CD4-positive, alpha-beta T cell treated with Interleukin-10 for 1 hour (primary cell): ENCODE data around the gene SLC23A1.
"Not testable (repeated sequence)": the region's sequence is repeated elsewhere in the genome, so short reads cannot be mapped to it uniquely, and the experiment has no call there.

ENCODE experiments used
- DNase-seq: peaks from one replicate; pipeline ENCODE4 v3.0.0-alpha.2; 2020

Gene SLC23A1

DNA sequence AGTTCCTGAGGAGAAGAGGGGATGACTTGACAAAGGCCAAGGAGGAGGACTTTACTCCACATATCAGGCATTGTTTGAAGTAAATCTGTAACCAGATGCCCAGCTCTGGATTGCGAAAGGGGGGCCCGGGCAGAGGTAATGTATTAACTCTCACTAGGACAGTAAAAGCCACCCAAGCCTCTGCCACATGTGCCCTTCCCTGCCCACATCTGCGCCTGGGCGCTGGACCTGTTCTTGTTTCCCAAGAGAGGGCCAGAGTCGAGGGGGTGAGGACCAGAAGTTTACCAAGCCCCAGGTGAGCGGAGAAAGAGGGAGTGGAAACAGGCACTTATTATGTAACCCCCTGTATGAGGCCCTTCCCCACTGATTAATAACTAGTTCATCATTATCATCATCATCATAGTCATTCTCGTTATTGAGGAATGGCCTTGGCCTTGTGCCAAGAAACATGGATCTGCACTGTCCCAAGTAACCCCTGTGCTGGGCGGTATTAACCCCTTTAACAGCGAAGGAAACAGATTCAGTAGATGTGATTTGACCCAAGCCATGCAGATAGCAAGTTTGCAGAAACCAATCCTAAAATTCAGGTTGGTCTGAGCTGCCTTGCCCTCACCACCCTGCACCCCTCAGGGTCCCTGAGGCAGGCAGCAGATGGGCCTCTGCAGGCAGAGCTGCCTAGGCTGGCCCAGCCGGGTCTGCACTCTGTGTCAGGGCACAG is at the start of gene SLC23A1:
SLC23A1 (minus strand) TSS at position 23 of the 718 bp plus-strand sequence. CDS start 44 bp downstream, outside the sequence.
- no peak for DNase-seq

- DNase-seq, result no peak
Observed at GRCh38 chr5:139431706-139432105, 48.6 kb upstream of the SLC23A1 start.

DNA sequence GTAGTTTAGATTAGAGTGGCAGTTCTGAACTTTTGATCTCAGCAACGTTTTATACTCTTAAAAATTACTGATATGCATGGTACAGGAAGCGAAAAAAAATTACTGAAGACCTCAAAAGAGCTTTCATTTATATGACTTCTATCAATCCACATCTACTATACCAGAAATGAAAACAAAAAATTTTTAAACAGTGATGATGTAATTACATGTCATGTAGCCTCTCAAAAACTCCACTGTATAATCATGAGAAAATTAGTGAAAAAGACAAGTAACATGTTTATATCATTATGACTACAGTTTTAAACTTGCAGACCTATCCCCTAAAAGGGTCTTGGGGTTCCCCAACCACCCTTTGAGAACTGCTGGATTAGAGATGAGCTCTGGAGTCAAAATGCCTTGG is 46.9 kb upstream of the SLC23A1 start:
- no peak for DNase-seq

DNA sequence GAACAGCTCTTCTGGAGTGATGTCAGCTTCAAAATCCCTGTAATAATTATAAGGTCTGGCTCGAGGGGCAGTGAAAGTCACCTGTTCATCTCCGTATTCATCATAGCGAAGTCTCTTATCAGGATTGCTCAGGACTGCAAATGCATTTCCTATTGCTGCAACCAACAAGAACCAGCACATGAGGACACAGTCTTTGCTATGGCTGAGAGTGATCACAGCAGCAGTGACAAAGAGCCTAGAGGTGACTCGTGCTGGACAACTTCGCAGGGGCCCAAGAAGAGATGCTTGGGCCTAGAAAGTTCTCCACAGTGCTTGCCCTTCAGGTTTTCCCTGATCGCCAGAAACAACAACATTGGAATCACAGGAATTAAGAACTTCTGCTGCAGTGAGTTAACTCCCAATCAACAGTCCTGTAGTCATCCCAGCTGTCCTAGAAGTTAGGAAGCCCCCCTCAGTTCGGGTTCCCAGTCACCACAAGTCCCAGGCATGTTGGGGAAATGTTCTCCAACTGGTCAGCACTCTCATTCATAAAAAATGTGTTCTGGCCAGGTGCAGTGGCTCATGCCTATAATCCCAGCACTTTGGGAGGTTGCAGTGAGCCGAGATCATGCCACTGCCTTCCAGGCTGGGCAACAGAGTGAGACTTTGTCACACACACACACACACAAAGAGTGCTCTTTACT is 43.2 kb upstream of the SLC23A1 start:
- DNase-seq, result no peak

DNA sequence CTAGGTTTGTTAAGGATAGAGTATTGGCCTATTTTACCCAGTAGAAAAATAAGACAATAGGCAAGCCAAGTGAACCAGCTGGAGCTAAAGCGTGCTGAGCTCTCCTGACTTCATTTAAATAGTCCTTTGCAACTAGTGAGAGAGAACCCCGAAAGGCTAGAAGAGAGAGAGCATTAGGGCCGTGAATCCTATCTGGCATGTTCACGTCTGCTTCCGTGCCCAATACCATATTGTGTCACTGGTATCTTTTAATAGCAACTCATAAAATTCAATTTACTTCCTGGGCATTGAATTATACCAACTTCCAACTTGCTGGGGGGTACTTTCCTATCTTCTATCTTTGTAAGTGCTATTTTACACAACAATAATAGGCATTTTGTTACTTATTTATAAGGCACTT is 42.4 kb upstream of the SLC23A1 start:
- DNase-seq, result no peak

- DNase-seq, result peak; percentile 88
Observed at GRCh38 chr5:139422307-139422893, 39.3 kb upstream of the SLC23A1 start.

GRCh38 chr5:139419226-139420192 is 36.4 kb upstream of the SLC23A1 start:
- no peak for DNase-seq

GRCh38 chr5:139418793-139419192 is 35.7 kb upstream of the SLC23A1 start:
- no peak for DNase-seq

- no peak for DNase-seq
Observed at GRCh38 chr5:139417214-139417613, 34.1 kb upstream of the SLC23A1 start.

- DNase-seq, result no peak
Observed at GRCh38 chr5:139416651-139417050, 33.6 kb upstream of the SLC23A1 start.

DNA sequence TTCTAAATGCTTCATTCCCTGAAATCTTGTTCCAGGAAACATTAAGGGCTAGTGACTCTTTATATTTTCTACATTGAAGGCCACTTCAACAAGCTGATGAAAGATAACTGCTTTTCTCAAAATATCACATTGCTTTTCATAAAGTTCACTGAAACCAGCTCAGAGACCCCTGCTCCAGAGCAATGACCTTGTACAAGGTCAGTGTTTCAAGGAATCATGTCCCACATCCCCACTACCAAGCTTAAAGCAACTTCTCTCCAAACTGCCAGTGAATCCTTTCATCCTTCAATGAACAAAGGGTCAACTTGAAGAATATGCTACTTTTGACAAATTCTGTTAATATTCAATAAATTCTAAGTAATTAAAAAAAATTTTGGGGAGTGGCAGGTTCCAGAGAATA is 32.8 kb upstream of the SLC23A1 start:
- no peak for DNase-seq

GRCh38 chr5:139415221-139415861 is 32.2 kb upstream of the SLC23A1 start:
- no peak for DNase-seq

GRCh38 chr5:139414581-139415130 is 31.6 kb upstream of the SLC23A1 start:
- DNase-seq, result no peak

DNA sequence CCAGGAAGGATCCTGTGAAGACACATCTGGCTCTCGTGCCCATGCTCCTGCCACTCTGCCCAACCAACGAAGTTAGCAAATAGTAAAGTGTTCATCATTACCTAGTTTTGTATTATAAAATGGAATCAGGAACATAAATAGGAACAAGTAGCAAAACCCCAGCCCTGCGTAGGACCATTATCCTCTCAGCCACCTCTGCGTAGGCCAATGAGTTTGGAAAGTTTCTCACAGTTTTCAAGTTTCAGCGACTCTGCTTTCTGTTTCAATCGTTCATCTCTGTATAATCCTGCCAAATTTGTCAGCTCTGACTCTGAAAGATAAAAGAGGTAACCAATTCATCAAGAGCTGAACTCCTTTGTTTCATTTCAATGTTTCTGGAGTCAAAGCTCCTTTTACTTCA is 30.9 kb upstream of the SLC23A1 start:
- DNase-seq, result no peak

DNA sequence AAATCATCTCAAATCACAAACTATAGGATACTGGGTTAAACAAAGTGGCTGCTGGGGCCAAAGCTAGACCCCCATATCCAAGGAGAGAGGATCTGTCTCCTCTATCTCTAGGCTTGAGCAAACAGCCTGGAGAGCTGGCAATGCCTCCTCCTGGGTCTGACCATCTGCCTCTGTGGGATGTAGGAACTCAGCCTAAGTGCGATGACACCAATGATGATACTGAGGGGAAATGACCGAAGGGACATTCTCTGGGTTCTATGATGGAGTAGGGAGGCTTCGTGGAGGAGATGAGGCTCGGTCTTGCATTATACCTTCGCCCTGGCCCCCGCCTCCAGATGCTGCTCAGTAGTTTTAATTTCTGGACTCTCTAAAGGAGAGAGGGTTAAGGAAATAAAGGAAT is 30.1 kb upstream of the SLC23A1 start:
- DNase-seq, result no peak

GRCh38 chr5:139410993-139411828 is 28.1 kb upstream of the SLC23A1 start:
- DNase-seq, result no peak

DNA sequence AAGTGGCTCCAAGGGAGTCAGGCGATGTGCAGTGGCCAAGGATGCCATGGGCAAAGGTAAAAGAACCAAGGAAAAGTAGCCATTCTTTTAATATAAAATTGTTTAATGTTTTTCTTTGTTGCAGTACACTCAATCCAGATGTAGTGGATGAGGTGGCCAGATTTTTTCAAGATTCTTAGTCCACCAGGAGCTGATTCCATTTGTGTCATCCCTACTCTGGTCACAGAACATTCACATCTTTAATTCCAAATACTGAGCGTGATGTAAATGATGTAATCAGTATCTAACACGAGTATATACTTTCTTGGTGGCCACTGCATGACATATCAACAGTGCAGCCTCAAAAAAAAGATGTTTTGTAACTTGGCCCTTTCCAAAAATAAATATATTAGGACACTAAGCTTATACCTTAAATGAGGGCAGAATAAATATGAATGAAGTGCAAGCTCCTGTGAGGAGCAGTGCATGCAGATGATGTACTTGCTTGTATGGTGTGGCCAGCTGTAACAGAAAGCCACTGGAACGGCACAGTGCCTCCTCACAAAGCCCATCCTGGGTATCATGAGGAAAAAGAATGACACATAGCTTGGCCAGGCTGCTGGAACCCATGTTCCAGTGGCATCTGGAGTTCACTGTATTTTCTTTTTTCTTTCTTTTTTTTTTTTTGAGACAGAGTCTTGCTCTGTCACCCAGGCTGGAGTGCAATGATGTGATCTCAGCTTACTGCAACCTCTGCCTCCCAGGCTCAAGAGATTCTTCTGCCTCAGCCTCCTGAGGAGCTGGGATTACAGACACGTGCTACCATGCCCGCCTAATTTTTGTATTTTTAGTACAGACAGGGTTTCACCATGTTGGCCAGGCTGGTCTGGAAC is 27.3 kb upstream of the SLC23A1 start:
- no peak for DNase-seq

- not testable (repeated sequence) for DNase-seq
Observed at GRCh38 chr5:139409116-139409515, 26.0 kb upstream of the SLC23A1 start.

- no peak for DNase-seq
Observed at GRCh38 chr5:139408191-139408590, 25.1 kb upstream of the SLC23A1 start.

- no peak for DNase-seq
Observed at GRCh38 chr5:139407517-139407916, 24.4 kb upstream of the SLC23A1 start.
